Measurements from ENCODE around the gene IL21R.
"Not testable (repeated sequence)": the region's sequence is repeated elsewhere in the genome, so short reads cannot be mapped to it uniquely, and the experiment has no call there.

IL21R gene

GRCh38 chr16:27428026-27428785 is 26.2 kb downstream of the IL21R start:
- no peak for DNase-seq

DNA sequence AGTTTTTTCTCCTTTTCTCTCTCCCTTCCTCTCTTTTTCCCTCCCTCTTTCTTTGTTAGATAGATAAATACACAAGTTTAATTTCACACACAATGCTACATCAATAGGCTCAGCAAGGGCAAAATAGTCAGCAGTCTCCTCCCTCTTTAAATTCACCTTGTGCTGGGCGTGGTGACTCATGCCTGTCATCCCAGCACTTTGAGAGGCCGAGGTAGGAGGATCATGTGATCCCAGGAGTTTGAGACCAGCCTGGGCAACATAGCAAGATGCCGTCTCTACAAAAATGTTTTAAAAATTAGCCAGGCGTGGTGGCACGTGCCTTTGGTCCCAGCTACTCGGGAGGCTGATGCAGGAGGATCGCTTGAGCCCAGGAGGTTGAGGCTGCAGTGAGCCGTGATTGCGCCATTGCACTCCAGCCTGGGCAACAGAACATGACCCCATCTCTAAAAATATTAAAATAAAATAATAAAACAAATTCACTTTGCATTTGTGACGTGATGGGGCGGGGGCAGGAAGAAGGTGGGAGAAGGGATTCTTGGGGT is 27.4 kb downstream of the IL21R start:
- DNase-seq: no peak

DNA sequence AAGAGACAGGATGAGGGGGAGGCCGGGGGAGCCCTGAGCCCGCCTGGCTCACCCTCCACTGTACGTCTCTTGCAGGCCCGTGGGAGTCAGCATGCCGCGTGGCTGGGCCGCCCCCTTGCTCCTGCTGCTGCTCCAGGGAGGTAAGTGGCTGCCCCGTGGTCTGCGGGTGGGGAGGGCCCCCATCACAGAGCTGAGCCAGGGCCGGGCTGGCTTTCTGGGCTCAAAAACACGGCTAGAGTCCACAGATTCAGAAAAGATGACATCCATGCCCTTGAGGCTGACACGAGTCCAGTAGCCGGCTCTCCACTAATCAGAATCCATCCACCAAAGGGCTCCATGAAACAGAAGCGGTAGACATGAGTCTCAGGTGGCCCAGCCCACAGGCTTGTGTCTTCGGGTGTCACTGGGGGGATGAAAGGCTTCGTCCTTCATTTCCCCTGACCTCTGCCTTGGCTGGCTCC is 28.0 kb downstream of the IL21R start:
- DNase-seq: no peak

DNA sequence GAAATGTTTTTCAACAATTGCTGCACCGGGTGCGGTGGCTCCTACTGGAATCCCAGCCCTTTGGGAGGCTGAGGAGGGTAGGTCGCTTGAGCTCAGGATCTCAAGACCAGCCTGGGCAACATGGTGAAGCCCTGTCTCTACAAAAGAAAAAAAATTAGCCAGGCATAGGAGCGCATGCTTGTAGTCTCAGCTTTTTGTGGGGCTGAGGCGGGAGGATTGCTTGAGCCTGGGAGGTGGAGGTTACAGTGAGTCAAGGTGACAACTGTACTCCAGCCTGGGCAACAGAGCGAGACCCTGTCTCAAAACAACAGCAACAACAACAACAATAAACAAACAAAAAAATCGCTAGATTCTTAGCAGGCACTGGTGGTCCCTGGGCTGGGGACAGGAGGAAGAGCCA is 28.5 kb downstream of the IL21R start:
- no peak for DNase-seq

- DNase-seq: no peak
Observed at GRCh38 chr16:27430923-27431484, 29.0 kb downstream of the IL21R start.

DNA sequence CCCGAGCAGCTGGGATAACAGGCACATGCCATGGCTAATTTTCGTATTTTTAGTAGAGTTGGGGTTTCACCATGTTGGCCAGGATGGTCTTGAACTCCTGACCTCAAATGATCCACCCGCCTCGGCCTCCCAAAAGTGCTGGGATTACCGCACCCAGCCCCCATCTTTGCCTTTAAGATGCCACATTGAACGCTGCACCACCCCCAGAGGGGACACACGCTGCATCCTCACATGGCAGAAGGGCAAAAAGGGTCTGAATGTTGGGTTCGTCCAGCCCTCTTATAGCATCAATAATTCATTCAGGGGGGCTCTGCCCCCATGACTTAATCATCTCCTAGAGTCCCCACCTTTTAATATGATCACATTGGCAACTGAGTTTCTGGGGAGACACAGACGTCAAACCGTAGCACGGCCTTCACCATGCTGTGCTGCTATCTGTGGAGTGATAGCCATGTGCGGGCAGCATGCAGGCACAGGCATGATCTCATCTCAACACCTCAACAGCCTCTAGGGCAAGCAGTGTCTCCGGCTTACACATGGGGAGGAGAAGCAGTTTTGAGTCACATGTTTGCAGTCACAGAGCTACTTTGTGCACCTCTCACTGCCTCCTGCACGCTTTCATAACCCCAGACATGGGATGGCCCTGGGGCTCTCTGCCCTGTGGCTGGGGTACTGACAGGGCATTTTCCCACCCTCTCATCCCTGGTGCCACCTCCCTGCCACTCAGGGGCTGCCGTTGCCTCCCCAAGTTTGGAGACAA is 30.0 kb downstream of the IL21R start:
- no peak for DNase-seq

DNA sequence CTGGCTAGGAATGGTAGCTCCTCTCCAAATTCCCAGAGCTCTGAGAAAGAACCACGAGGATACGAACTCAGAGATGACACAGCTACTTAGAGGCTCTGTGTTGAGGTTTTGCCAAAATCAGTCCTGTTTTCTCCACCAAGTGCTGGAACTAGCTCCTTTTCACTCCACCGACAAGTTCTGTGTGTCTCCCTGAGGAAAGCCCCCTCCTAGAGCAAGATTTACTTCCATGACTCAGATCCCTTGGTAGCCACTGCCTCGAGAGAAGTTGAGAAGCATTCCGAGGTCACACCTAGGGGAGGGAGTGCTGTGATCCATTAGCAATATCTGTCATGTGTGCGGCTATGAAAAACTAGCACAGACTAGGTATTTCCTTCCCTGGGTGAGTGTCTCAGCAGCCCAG is 30.6 kb downstream of the IL21R start:
- no peak for DNase-seq

DNA sequence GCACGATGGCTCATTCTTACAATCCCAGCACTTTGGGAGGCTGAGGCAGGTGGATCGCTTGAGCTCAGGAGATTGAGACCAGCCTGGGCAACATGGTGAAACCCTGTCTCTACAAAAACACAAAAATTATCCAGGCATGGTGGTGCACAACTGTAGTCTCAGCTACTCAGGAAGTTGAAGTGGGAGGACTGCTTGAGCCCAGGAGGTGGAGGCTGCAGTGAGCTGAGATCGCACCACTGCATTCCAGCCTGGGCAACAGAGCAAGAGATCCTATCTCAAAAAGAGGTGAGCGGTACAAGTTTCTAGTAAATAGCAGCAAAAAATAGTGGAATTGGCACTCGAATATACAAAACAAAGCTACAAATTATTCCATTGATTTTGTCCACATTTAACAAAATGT is 31.2 kb downstream of the IL21R start:
- DNase-seq: not testable (repeated sequence)

DNA sequence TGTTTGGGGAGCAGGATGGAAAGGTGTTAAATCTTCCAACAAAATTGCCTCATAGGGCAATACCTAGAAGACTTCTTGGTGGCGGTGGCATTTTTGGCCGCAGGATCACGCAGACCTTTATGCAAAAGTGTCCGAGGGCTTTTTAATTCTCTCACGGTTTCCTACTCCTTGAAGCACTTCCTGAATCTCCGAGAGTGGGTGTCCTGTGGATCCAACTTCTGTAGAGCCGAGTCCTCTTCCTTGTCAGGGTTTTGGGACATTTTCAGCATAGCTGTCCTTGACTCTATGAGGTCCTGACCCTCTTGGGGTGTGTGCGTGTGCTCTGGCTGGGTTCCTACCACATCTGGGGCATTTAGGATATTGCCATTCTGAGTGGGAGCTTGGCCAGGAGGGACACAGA is 31.7 kb downstream of the IL21R start:
- no peak for DNase-seq

- DNase-seq: no peak
Observed at GRCh38 chr16:27434141-27435051, 32.4 kb downstream of the IL21R start.

DNA sequence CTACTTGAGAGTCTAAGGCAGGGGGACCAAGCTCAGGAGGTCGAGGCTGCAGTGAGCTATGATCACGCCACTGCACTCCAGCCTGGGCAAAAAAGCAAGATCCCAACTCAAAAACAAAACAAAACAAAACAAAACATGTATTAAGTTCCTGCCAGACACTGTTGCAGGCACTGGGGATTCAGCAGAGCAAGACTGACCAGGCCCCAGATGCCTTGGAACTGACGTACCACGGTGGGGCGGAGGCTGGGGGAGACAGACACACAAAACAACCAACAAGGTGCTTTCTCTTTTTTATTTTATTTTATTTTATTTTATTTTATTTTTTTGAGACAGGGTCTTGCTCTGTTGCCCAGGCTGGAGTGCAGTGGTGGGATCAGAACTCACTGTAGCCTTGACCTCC is 33.2 kb downstream of the IL21R start:
- not testable (repeated sequence) for DNase-seq

DNA sequence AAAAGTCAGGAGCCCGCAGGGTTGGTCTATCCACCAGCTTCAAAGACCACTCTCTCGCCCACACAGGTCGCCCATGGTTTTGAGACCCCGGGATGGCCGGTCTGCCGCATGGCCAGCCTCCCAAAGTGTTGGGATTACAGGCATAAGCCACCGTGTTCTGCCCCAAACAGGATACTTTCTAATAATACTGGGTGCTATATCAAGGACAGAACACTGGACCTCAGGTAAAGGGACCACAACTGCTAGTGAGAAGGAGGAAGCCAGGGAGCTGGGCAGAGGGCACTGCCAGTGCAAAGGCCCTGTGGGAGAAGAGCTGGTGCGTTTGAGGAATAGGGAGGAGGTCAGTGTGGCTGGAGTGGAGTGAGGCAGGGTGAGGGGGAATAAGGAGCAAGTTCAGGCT is 34.1 kb downstream of the IL21R start:
- no peak for DNase-seq

DNA sequence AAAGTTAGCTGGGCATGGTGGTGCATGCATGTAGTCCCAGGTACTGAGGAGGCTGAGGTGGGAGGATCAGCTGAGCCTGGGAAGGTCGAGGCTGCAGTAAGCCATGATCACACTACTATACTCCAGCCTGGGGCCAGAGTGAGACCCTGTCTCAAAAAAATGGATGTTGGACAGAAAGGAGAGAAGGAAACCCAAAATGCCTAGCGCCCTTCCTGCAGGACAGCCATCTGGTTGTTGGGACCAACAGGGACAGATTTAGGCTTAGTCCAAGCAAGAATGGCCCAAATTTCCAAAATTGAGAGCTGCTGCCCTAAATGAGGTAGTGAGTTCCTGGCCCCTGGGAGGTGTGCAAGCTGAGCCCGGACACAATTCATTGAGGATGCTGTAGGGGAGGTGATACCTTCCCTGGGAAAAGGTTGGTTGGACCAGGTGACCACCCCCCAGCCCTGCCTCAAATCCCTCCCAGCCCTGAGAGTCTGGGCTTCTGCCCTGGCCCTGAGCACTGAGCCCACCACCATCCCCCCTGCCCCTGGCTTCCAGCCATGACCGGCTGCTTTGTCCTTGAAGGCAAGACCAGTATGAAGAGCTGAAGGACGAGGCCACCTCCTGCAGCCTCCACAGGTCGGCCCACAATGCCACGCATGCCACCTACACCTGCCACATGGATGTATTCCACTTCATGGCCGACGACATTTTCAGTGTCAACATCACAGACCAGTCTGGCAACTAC is 35.1 kb downstream of the IL21R start:
- DNase-seq: no peak

GRCh38 chr16:27437946-27438345 is 36.0 kb downstream of the IL21R start:
- DNase-seq: no peak

DNA sequence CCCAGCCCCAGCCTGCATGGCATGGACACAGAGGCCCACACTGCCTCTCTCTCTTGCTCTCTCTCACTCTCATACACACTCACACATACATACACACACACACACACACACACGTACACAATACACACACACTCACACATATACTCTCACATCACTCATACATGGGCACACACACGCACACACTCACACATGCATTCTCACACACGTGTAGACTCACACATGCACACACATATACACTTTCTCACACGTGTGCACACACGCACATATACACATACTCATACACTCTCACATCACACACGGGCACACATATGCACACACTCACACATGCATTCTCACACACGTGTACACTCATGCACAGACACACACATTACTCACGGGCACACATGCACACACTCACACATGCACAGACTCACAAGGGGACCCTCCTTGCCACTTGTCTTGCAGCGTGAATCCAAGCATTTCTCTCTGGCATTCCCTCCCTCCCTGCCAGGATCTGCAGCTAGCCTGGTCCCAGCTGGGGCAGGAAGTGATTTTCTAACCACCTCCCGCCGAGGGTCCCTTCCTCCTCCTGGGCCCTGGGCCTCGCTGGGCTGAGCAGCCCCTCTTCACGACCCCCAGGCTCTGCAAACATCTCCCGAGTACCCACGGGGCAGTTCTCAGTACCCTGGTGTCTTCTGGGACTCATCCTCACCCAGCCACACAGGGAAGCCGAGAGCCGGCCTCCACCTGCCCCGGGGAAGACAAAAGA is 37.5 kb downstream of the IL21R start:
- DNase-seq: no peak

- no peak for DNase-seq
Observed at GRCh38 chr16:27441276-27441675, 39.3 kb downstream of the IL21R start.

- DNase-seq: no peak
Observed at GRCh38 chr16:27441998-27442397, 40.0 kb downstream of the IL21R start.

DNA sequence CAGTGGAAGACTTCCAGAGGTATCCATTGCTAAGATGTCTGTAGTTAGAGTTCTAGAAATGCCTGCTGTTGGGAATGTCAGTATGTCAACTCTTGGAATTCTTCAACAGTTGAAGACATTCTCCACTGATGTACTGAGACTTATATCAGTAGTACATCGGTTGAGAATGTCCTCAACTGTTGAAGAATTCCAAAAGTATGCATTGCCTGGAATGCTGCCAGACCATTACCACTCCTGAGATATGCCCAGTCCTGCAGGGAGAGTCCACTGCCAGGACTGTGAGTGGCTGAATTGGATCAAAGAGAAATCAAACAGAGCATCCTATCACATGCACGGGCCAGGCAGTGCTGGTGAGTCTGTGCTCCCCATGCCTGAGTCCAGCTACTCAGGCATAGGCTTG is 42.0 kb downstream of the IL21R start:
- no peak for DNase-seq

DNA sequence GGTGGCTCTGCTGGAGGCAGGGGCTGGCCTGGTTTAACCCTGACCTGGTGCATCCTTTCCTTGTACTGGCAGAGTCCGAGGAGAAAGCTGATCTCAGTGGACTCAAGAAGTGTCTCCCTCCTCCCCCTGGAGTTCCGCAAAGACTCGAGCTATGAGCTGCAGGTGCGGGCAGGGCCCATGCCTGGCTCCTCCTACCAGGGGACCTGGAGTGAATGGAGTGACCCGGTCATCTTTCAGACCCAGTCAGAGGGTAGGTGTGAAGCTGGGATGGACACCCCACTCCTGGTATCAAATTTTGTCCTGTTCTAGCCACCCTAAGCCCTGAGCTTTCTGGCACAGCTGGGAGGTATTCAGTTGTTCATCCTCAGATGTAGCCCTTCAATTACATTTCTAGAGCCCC is 42.5 kb downstream of the IL21R start:
- DNase-seq: no peak

- DNase-seq: no peak
Observed at GRCh38 chr16:27445502-27446175, 43.7 kb downstream of the IL21R start.

DNA sequence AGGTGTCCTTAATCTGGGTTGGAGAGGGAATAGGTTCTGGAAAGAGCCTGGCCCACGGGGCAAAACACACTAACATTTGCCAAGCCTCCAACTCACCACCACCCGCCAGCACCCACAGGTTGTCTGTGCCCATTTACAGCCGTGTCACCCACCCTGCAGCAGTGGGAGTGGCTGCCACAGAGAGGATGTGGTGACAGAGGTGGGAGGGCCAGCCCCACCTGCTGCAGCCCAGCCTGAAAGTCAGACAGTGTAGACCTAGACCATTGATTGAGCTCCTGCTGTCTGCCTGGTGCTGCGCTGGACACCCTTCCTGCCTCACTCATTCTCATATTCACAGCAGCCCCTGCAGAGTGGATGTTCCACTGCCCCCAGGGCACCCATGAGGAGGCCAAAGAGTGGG is 44.7 kb downstream of the IL21R start:
- DNase-seq: peak; percentile 60 to 80 (median 74)
